GM19239 (cell line): Measurements from ENCODE around the gene EPG5.
"Not testable (repeated sequence)": the region's sequence is repeated elsewhere in the genome, so short reads cannot be mapped to it uniquely, and the experiment has no call there.

Experiments used
- DNase-seq: peaks from one replicate; pipeline ENCODE4 v3.0.0; 2011; ENCODE audit warnings: low spot score; ENCODE audit not compliant: insufficient read length
- FAIRE-seq: peaks from 2 replicates; lab custom pipeline; 2011; peaks lifted over from hg19 to GRCh38; lab: Jason Lieb, UNC

Gene EPG5

GRCh38 chr18:45844938-45845337 is 122.2 kb downstream of the EPG5 start:
- FAIRE-seq = no peak
- no peak for DNase-seq

- FAIRE-seq (no peak), DNase-seq (no peak)
These were observed 124.1 kb downstream of the EPG5 start for GRCh38 chr18:45843019-45843418.

GRCh38 chr18:45841765-45842442 is 125.2 kb downstream of the EPG5 start:
- no peak for FAIRE-seq
- no peak for DNase-seq

GRCh38 chr18:45841060-45841764 is 125.9 kb downstream of the EPG5 start:
- FAIRE-seq (no peak), DNase-seq (no peak)

- DNase-seq (no peak), FAIRE-seq (peak; percentile 69)
These were observed 127.4 kb downstream of the EPG5 start for GRCh38 chr18:45839414-45840395.

GRCh38 chr18:45838302-45839070 is 128.6 kb downstream of the EPG5 start:
- DNase-seq (no peak), FAIRE-seq (no peak)

GRCh38 chr18:45837283-45838070 is 129.7 kb downstream of the EPG5 start:
- FAIRE-seq (no peak), DNase-seq (no peak)

GRCh38 chr18:45836242-45837205 is 130.6 kb downstream of the EPG5 start:
- DNase-seq = no peak
- FAIRE-seq = no peak

- FAIRE-seq (no peak), DNase-seq (no peak)
These were observed 132.0 kb downstream of the EPG5 start for GRCh38 chr18:45835057-45835636.

GRCh38 chr18:45834306-45834705 is 132.8 kb downstream of the EPG5 start:
- DNase-seq (no peak), FAIRE-seq (no peak)

- no peak for DNase-seq
- FAIRE-seq = no peak
These were observed 133.3 kb downstream of the EPG5 start for GRCh38 chr18:45833846-45834245.

GRCh38 chr18:45830917-45831316 is 136.2 kb downstream of the EPG5 start:
- DNase-seq (no peak), FAIRE-seq (no peak)

- FAIRE-seq (no peak), DNase-seq (no peak)
These were observed 137.3 kb downstream of the EPG5 start for GRCh38 chr18:45829855-45830254.

- no peak for FAIRE-seq
- no peak for DNase-seq
These were observed 138.0 kb downstream of the EPG5 start for GRCh38 chr18:45828917-45829811.

GRCh38 chr18:45826716-45827115 is 140.4 kb downstream of the EPG5 start:
- not testable (repeated sequence) for FAIRE-seq, DNase-seq

- DNase-seq (no peak), FAIRE-seq (no peak)
These were observed 141.0 kb downstream of the EPG5 start for GRCh38 chr18:45826084-45826483.
